Peyer's patch (tissue), 4 donors: ENCODE data around the gene CFDP1.

Experiments
- CTCF ChIP-seq, 6 experiments: fragments of 450-650 bp in 4 of 6; fragments of 200-600 bp in 2 of 6; sonication (generic) in 1 of 6; IDR thresholded peaks; one replicate each; pipeline ENCODE4 v1.5.1; 2017 to 2019; ENCODE audit warnings: antibody characterized with exemption in 6 of 6, mild to moderate bottlenecking in 3 of 6, moderate library complexity in 1 of 6
- POLR2A ChIP-seq, 2 donors: fragments of 450-650 bp; IDR thresholded peaks; one replicate each; pipeline ENCODE4 v1.5.1; 2017; ENCODE audit warnings: antibody characterized with exemption in 2 of 2, mild to moderate bottlenecking in 2 of 2, moderate library complexity in 2 of 2

GRCh38 chr16:75244225-75244809 lies 189.0 kb downstream of the CFDP1 start:
- no peak for TF ChIP-seq CTCF (IDR thresholded peaks at IDR 0.05)
- TF ChIP-seq POLR2A (IDR thresholded peaks at IDR 0.05), result no peak
